Left cardiac atrium (tissue), 4 donors: Measurements from ENCODE around the gene F8A2. TPM values are rescaled to one million over a fixed set of nuclear protein-coding genes. Genes with fewer than 3 reads are reported as not detected.
"Not testable (repeated sequence)": the region's sequence is repeated elsewhere in the genome, so short reads cannot be mapped to it uniquely, and the experiment has no call there.

ENCODE experiments used
- ATAC-seq, 2 donors: fragments of 200-7000 bp; cut with Tn5 transposase; one replicate each; pipeline ENCODE4 v1.9.1; 2020; ENCODE audit warnings: mild to moderate bottlenecking in 2 of 2, moderate library complexity in 2 of 2
- DNase-seq: peaks from one replicate; pipeline ENCODE4 v3.0.0-alpha.2; 2020
- intact Hi-C, 2 donors: fragments of 100-400 bp; cut with DNase I; formaldehyde crosslinking; loops; one replicate each; pipeline versions ENCODE4 v1.14.1 to v1.15.1; 2022 to 2023
- long read RNA-seq: library from polyadenylated mRNA; unstranded; transcript quantifications from one replicate; pipeline ENCODE4 v2.0.0, GENCODE V29; 2021
- microRNA-seq, 2 donors: library from miRNA; unstranded; fragments of <30 nt; microRNA quantifications; one replicate each; pipeline ENCODE4 v1.2.0, GENCODE V29; 2020
- total RNA-seq, 2 donors: library from RNA; stranded (reverse); fragmentation: NEBNext Ultra II Directional; extraction: Animal tissue kit (Norgen Biotek cat#: 25700); gene quantifications; one replicate each; pipeline ENCODE4 v1.2.1, GENCODE V29; 2021
- donor health status: DM: no; HTN: yes; CAD: no.
- donor health status: DM: no; HTN: yes; CAD: no; lungs with severe emphysema.
- donor health status: DM: yes; HTN: yes; CAD: no.
- donor health status: Dilated cardiomyopathy.

Gene F8A2
- not detected for total RNA-seq
- long read RNA-seq, result 0 reads

DNA sequence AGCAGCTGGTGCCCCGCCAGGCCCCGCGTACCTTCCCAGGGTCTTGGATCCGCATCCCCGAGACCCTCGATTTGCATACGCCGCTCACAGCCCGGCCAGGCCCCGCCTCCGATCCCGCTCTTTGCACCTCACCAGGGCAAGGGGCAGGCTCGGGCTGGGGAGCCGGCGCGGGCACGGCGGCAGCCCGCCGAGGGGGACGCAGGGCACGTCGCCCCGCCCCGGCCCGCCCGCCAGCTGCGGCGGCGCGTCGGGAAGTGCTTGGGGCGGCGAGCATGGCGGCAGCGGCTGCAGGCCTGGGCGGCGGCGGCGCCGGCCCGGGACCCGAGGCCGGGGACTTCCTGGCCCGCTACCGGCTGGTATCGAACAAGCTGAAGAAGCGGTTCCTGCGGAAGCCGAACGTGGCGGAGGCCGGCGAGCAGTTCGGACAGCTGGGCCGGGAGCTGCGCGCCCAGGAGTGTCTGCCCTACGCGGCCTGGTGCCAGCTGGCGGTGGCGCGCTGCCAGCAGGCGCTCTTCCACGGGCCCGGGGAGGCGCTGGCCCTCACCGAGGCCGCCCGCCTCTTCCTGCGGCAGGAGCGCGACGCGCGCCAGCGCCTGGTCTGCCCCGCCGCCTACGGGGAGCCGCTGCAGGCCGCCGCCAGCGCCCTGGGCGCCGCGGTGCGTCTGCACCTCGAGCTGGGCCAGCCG is at the start of gene F8A2:
F8A2 (plus strand) TSS at position 253 of the 686 bp plus-strand sequence; CDS start at position 273, 20 bp downstream.
- DNase-seq, intact Hi-C loops: not testable (repeated sequence)
- ATAC-seq, result peak; percentile 88 to 90

GRCh38 chrX:155333544-155334100 is 48.3 kb upstream of the F8A2 start:
- ATAC-seq (no peak), DNase-seq (no peak)
- intact Hi-C loops, result no loop called here

DNA sequence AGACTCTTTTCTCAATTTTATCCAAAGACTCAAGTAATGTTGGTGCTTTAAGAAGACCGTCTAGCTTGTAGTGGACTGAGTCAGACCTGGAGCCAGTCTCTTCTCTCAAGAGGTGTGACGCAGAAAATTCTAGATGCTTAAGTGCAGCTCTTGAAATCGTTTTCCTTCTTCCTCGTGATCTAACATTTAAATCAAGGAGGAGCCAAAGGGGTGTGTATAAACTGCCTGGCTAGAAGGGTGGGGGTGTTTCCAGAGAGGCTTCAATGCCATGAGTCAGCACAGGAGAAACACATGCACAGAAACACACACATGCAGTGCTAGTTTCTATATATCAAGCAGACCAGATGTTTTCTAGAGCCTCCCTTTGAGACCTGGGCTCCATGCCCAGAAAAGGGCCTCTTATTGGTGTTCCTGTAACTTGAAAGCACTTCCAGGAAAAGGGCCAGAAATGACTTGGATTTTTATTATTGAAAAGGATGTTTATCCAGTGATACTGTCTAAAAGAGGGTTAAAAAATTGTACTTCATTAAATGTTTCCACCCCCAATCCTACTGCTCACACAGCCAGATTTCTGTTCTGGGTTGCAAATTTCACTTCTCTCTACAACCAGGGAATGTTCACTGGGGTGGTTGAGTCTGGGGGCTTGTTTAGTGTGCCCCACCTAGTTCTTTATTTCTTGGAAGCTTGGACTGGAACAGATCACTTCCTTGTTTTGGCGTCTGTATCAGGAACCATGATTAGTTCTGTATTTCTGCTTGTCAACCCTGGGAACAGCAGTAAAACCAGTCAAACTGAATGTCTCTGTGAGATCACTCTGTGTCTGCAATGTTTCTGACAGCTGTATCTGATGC is 47.2 kb upstream of the F8A2 start, which contains the start of gene CLIC2:
CLIC2 (minus strand) TSS at position 129 of the 851 bp plus-strand sequence. CDS start 187 bp downstream, outside the sequence.
- intact Hi-C loops, result no loop called here
- peak; percentile 71 to 93 for ATAC-seq
- DNase-seq, result peak; percentile 69

DNA sequence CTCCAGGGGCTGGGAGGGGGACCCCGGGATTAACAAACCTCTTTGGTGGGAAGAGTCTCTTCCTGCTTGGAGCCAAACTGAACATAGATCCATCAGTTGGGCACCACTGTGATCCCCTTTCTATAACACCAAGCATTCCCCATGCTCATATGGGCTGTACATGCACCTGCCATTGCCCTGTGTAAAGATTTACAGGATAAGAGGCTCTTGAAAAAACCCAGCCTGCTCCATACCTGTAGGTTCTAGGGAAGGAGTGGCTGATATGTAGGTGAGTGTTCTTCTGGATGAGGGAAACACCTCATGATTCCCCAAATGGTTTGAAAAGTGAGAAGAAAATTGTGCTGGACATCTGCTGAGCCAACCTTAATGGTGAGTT is 46.6 kb upstream of the F8A2 start:
- intact Hi-C loops, ATAC-seq: not testable (repeated sequence)

DNA sequence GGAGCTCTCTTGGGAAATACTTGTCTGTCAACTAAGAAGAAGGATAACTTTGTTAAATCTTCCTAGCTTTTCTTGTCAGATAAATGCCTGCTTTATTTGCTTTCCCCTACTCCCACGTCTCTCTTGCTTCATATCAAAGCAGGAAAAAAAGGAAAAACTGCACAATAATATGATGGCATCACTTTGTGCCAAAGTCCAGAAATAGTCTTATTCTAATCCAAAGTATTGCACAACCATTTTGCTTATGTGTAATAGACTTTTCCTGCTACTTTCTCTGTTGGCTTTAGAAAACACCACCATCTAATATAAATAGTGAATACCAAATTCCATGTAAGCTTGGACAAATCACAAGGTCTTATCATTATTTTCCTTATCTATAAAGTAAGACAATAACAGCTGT is 36.2 kb upstream of the F8A2 start:
- intact Hi-C loops, ATAC-seq, DNase-seq: not testable (repeated sequence)

More for the DNA sequence above, 46.6 kb upstream of the F8A2 start:
- DNase-seq, result not testable (repeated sequence)

DNA sequence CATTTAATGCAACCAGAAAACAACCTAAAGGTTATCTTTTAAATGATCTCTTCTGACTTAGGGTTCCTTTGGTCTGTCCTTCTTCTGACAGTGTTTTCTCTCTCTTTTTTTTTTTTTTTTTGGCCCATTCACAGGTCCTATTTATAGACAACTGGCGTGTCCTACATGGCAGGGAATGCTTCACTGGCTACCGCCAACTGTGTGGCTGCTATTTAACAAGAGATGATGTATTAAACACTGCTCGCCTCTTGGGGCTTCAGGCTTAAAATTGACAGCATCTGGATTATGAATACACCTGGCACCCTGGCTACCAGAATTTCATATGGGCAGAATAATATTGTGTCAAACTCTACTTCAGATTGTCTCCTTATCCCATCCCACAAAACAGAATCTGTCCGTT is 32.4 kb upstream of the F8A2 start:
- ATAC-seq, DNase-seq, intact Hi-C loops: not testable (repeated sequence)

DNA sequence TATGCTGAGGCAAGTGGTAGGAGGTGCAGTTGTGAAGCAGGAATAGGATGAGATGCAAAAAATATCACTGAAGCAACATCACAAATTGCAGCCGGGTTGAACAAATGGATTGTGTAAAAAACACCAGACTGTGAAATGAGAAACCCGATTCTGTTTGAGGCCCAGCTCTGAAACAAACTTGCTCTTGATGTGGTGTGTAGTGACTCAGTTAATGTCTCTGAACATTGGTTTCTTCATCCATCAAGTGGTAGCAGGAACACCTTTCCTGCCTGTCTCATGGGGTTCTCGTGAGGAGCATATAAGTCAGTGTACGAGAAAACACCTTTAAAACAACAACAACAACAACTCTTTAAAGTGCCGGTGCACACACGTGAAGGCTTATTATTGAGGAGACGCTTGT is 18.2 kb upstream of the F8A2 start:
- ATAC-seq, intact Hi-C loops, DNase-seq: not testable (repeated sequence)

DNA sequence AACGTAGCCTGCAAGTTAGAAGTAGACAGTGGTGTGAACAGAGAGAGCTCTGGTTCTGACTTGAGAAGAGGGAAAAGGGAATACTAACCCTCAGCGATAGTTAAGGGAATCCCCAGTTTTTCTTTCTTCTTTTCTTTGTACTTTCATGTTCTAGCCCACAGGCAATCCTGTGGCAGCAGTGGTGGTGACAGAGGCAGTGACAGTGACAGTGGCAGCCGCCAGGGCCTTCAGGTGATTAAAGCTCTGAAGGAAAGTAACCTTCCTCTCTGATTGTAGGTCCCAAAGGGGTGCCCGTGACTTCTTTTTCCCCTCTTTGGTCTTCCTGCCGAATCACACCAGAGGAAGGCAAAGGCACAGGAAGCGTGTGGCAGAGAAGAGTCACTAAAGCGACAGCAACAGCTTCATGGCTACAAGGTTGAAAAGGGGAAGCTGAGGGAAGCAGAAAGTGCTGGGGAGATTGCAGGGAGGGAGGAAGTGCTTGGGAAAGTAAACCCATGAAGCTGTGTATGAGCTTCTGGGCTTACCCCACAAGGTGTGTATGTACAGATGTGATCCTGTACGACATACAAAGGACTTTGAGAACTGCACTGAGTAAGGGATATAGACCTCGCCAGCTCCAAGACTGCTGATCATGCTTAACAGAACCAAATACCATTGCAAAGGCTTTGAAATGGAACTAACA is 8.0 kb upstream of the F8A2 start:
- ATAC-seq, intact Hi-C loops, DNase-seq: not testable (repeated sequence)

DNA sequence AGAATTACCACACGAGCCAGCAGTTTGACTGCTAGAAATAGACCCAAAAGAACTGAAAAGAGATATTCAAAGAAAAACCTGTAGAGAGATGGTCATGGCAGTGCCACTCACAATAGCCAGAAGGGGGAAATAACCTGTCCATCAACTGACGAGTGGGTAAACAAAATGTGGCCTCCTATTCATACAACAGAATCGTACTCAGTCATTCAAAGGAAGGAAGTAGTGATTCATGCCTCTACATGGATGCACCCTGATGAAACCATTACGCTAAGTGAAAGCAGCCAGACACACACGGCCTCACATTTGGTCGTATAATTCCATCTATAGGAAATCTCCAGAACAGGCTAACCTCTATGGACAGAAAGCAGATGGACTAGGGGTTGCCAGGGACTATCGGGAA is 2.1 kb upstream of the F8A2 start:
- intact Hi-C loops, ATAC-seq, DNase-seq: not testable (repeated sequence)

- ATAC-seq, result peak; percentile 69 to 73
- intact Hi-C loops, DNase-seq: not testable (repeated sequence)
Observed at GRCh38 chrX:155382529-155382967, 653 bp downstream of the F8A2 start.

GRCh38 chrX:155389634-155390033 is 7.7 kb downstream of the F8A2 start:
- no peak for DNase-seq
- intact Hi-C loops, result no loop called here
- no peak for ATAC-seq

DNA sequence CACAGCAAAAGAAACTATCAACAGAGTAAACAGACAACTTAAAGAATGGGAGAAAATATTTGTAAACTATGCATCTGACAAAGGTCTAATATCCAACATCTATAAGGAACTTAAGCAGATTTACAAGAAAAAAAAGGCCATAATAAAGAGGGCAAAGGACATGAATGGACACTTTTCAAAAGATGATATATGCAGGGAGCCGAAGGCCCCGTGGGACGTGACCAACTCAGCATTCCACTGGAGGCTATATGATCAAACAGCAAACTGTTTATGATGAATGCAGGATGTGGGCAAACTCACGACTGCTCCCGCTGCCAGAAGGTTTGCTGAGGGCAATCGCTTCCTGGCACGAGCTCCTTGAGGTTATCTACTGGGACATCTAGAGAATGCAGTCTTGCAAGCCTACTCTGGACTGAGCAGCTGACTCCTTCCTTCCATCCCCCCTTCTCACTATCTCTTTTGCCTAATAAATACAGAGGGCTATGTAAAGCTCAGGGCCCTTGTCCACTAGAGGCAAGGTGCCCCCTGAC is 12.9 kb downstream of the F8A2 start:
- not testable (repeated sequence) for DNase-seq, ATAC-seq

GRCh38 chrX:155406429-155406828 is 24.5 kb downstream of the F8A2 start:
- no peak for ATAC-seq

More for the DNA sequence above, 12.9 kb downstream of the F8A2 start:
- intact Hi-C loops, result not testable (repeated sequence)

DNA sequence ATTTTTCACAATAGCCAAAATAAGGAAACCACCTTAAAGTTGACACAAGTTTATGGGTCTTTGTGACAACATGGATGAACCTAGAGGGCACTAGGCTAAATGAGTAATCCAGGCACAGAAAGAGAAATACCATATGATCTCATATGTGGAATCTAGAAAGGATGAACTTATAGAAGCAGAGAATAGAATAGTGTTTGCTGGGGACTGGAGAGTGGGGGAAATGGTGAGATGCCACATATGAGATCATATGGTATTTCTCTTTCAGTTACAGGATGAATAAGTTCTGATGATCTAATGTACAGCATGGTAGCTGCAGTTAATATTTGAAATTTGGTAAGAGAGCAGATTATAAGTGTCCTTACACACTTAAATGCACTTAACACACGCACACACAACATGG is 35.9 kb downstream of the F8A2 start:
- ATAC-seq, result no peak
- intact Hi-C loops, result no loop called here
- DNase-seq, result no peak

More at GRCh38 chrX:155406429-155406828, 24.5 kb downstream of the F8A2 start:
- no peak for DNase-seq
- intact Hi-C loops, result no loop called here

Small RNAs within 50 kb of the gene (microRNA-seq; reads per million reads assigned to microRNA genes)
- 0 reads per million in 2 donors for gene MIR1184-2

Other genes starting within 250 kb of the F8A2 start
- 10 to 100 TPM; 59.2 to 60.2 TPM for gene VBP1, start 165.6 kb upstream of the F8A2 start, total RNA-seq
- under 1 TPM; 0.24 to 0.27 TPM for gene RAB39B, start 117.6 kb upstream of the F8A2 start, total RNA-seq
- 10 to 100 TPM; 14.6 to 20.1 TPM for gene CLIC2, start 47.5 kb upstream of the F8A2 start, total RNA-seq
- gene F8A3, start 76.5 kb downstream of the F8A2 start, total RNA-seq, result 1 to 10 TPM in 1 of 2 donors, not detected in 1; 5.9 TPM
- gene SPRY3, start 230.5 kb downstream of the F8A2 start, total RNA-seq, result under 1 TPM; 0.74 to 0.84 TPM
- 10 to 100 TPM; 26.6 to 29.0 TPM for gene TMLHE, start 230.9 kb downstream of the F8A2 start, total RNA-seq